Ishikawa (cell line): Measurements from ENCODE around the gene DENR.
"Not testable (repeated sequence)": the region's sequence is repeated elsewhere in the genome, so short reads cannot be mapped to it uniquely, and the experiment has no call there.

Source experiments
- CEBPB ChIP-seq: IDR thresholded peaks from 2 replicates; pipeline ENCODE4 v1.6.1; 2012
- CREB1 ChIP-seq: IDR thresholded peaks from 2 replicates; pipeline ENCODE4 v1.6.1; 2012; ENCODE audit warnings: low read depth
- EP300 ChIP-seq: IDR thresholded peaks from 2 replicates; pipeline ENCODE4 v1.6.1; 2012; ENCODE audit warnings: borderline replicate concordance
- FOXM1 ChIP-seq: IDR thresholded peaks from 2 replicates; pipeline ENCODE4 v1.6.1; 2012; ENCODE audit warnings: low read depth, borderline replicate concordance
- MAX ChIP-seq: IDR thresholded peaks from 2 replicates; pipeline ENCODE4 v1.6.1; 2012
- RAD21 ChIP-seq: IDR thresholded peaks from 2 replicates; pipeline ENCODE4 v1.6.1; 2012; ENCODE audit warnings: low read depth
- REST ChIP-seq: IDR thresholded peaks from 2 replicates; pipeline ENCODE4 v1.6.1; 2012; ENCODE audit warnings: low read depth, mild to moderate bottlenecking
- TAF1 ChIP-seq: IDR thresholded peaks from 2 replicates; pipeline ENCODE4 v1.6.1; 2012; ENCODE audit warnings: low read depth, mild to moderate bottlenecking
- TEAD4 ChIP-seq: IDR thresholded peaks from 2 replicates; pipeline ENCODE4 v1.6.1; 2012
- YY1 ChIP-seq: IDR thresholded peaks from 2 replicates; pipeline ENCODE4 v1.6.1; 2012; ENCODE audit warnings: low read depth
- ZBTB7A ChIP-seq: IDR thresholded peaks from 2 replicates; pipeline ENCODE4 v1.6.1; 2012; ENCODE audit warnings: low read depth
- TF ChIP-seq, protein P1 (sequence below): IDR thresholded peaks from 2 replicates; pipeline ENCODE4 v1.6.1; 2012

DNA sequence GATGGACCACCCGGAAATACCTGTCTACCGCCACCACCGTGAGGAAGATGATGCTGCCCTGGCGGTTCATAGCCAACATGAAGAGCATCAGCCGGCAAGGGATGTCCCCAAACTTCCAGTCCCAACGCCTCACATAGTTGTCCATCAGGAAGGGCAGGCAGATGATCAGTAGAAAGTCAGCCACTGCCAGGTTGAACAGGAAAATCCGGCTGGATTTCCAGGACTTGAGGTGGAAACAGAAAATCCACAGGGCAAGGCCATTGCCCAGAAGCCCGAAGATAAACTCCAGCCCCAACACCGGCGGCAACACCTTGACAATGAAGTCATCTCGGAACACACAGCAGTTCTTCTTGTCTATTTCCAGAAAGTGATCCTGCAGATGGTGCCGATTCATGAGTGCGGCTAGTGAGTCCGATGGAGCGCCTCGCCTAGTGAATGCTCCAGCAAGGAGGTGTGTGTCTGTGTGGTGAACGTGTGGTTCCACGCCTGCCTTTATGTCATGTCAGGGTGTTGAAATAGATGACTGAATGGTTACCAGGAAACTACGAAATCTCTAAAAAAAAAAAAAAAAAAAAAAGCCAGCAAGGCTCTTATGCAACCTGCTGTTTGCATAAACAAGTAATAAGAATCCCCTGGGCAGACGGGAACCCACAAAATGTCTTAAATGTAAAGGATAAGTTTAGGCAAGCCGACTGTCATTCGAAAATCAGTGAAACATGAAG, 49.6 kb upstream of the DENR start, which contains the start of gene HCAR2:
- not testable (repeated sequence) for TF ChIP-seq CREB1, RAD21, FOXM1, REST, EP300, CEBPB, TAF1, MAX, ZBTB7A, YY1, TEAD4
- TF ChIP-seq, protein P1, sequence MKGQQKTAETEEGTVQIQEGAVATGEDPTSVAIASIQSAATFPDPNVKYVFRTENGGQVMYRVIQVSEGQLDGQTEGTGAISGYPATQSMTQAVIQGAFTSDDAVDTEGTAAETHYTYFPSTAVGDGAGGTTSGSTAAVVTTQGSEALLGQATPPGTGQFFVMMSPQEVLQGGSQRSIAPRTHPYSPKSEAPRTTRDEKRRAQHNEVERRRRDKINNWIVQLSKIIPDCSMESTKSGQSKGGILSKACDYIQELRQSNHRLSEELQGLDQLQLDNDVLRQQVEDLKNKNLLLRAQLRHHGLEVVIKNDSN, result not testable (repeated sequence)
